ENCODE measurements around the gene ANAPC2. TPM values are rescaled to one million over a fixed set of nuclear protein-coding genes. Genes with fewer than 3 reads are reported as not detected.

ANAPC2 gene
- polyA plus RNA-seq, 2 of the 4 experiments (the other 2 are of a cell fraction), result 17.5 to 40.7 TPM

GRCh38 chr9:137148242-137148641, 40.1 kb downstream of the ANAPC2 start:
- CTCF ChIA-PET, result interaction anchor here (0.9 kb wide), 1 partner anchor 20 kb away, joined by 4 read pairs; no protein-coding TSS in a partner anchor
- no peak overlapping the region for H3K4me3 ChIP-seq
- DNase-seq (ENCODE audit: low read depth in 1 of 2, low spot score in 1 of 2) (no peak), ATAC-seq (no peak), FAIRE-seq (no peak)
- WGBS (ENCODE audit: missing lambda C conversion rate), result 85% methylated on average over 24 of the region's 27 CpGs
- POLR2A ChIA-PET, result no interaction called here
- no peaks in the 10 kb centered on the region for H3K9me3 ChIP-seq
- no peak overlapping the region for H3K4me2 ChIP-seq
- TF ChIP-seq POLR2AphosphoS2 (conservative IDR thresholded peaks at IDR 0.05; ENCODE audit: low read length) (no peak), ELK1 (IDR thresholded peaks at IDR 0.05; ENCODE audit: low read depth, low read length) (no peak), ZNF302 (CRISPR knock-in tag; IDR thresholded peaks at IDR 0.05) (no peak), RCOR1 (IDR thresholded peaks at IDR 0.05; ENCODE audit: low read depth, low read length) (no peak), POLR2A (IDR thresholded peaks at IDR 0.05; ENCODE audit: low read length) (no peak), HES2 (IDR thresholded peaks at IDR 0.05) (no peak), MAZ (IDR thresholded peaks at IDR 0.05; ENCODE audit: borderline replicate concordance, low read depth, low read length) (no peak), NPAS2 (CRISPR knock-in tag; IDR thresholded peaks at IDR 0.05; ENCODE audit: borderline replicate concordance) (no peak), CHD2 (IDR thresholded peaks at IDR 0.05; ENCODE audit: low read length, partially characterized antibody) (no peak), ZSCAN20 (CRISPR knock-in tag; IDR thresholded peaks at IDR 0.05) (no peak), KDM5A (IDR thresholded peaks at IDR 0.05) (no peak), MYC (IDR thresholded peaks at IDR 0.05; ENCODE audit: borderline replicate concordance, low read length) (no peak), FOSB (CRISPR knock-in tag; IDR thresholded peaks at IDR 0.05) (no peak), BHLHE40 (IDR thresholded peaks at IDR 0.05; ENCODE audit: low read depth, low read length) (no peak), USF2 (IDR thresholded peaks at IDR 0.05) (no peak), ZC3H11A (IDR thresholded peaks at IDR 0.05) (no peak)
- H3K4me1 ChIP-seq, result peaks cover 24% of the 10 kb centered on the region; the same call in 1 of the 3 replicates
- no peak overlapping the region for H3K27ac ChIP-seq

GRCh38 chr9:137147793-137148160, 40.6 kb downstream of the ANAPC2 start:
- no peak overlapping the region for H3K4me3 ChIP-seq
- ChIA-PET POLR2A (no interaction called here), CTCF (no interaction called here)
- FAIRE-seq, result no peak
- WGBS (ENCODE audit: missing lambda C conversion rate), result 61% methylated on average over 21 of the region's 24 CpGs
- peaks cover 24% of the 10 kb centered on the region; the same call in 1 of the 3 replicates for H3K4me1 ChIP-seq
- DNase-seq (ENCODE audit: low read depth in 1 of 2, low spot score in 1 of 2), result no peak
- TF ChIP-seq MAX (IDR thresholded peaks at IDR 0.05) (no peak), HEYL (CRISPR knock-in tag; IDR thresholded peaks at IDR 0.05) (no peak), RNF2 (IDR thresholded peaks at IDR 0.05; ENCODE audit: borderline replicate concordance, low read depth) (no peak), ESRRA (IDR thresholded peaks at IDR 0.05; ENCODE audit: borderline replicate concordance, low read length) (no peak), ZC3H11A (IDR thresholded peaks at IDR 0.05) (no peak), GATA3 (IDR thresholded peaks at IDR 0.05; ENCODE audit: borderline replicate concordance) (no peak), ATOH8 (CRISPR knock-in tag; IDR thresholded peaks at IDR 0.05; ENCODE audit: low read depth) (no peak), POLR2A (IDR thresholded peaks at IDR 0.05; ENCODE audit: low read length) (no peak), RARB (CRISPR knock-in tag; IDR thresholded peaks at IDR 0.05) (no peak), E2F6 (IDR thresholded peaks at IDR 0.05; ENCODE audit: borderline replicate concordance, low read depth) (no peak), EHF (CRISPR knock-in tag; IDR thresholded peaks at IDR 0.05) (no peak), HDAC2 (IDR thresholded peaks at IDR 0.05) (no peak), BCL3 (IDR thresholded peaks at IDR 0.05) (no peak), ZNF302 (CRISPR knock-in tag; IDR thresholded peaks at IDR 0.05) (no peak), HOXA7 (CRISPR knock-in tag; IDR thresholded peaks at IDR 0.05) (no peak)
- H3K4me2 ChIP-seq, result no peak overlapping the region
- no peaks in the 10 kb centered on the region for H3K9me3 ChIP-seq
- no peak overlapping the region for H3K27ac ChIP-seq
- ATAC-seq, result no peak
